HCT116 (cell line): ENCODE data around the gene COL18A1.

Source experiments
- CTCF ChIP-seq, 3 experiments: fragments of 200-600 bp in 1 of 3; sonication (generic) in 1 of 3; IDR thresholded peaks in 2 of 3; conservative IDR thresholded peaks in 1 of 3; 2 replicates each; pipeline ENCODE4 v1.5.1; 2012 to 2017; ENCODE audit warnings: low read depth in 2 of 3, low read length in 2 of 3, antibody characterized with exemption in 1 of 3, borderline replicate concordance in 1 of 3, control low read depth in 1 of 3, mild to moderate bottlenecking in 1 of 3, mixed read lengths in 1 of 3, mixed run types in 1 of 3, moderate library complexity in 1 of 3; ENCODE audit not compliant: insufficient read depth in 1 of 3
- POLR2A ChIP-seq: IDR thresholded peaks from 2 replicates; pipeline ENCODE4 v1.7.0; 2011; ENCODE audit warnings: borderline replicate concordance; ENCODE audit not compliant: insufficient read depth, insufficient read length; ENCODE audit errors: extremely low read depth

DNA sequence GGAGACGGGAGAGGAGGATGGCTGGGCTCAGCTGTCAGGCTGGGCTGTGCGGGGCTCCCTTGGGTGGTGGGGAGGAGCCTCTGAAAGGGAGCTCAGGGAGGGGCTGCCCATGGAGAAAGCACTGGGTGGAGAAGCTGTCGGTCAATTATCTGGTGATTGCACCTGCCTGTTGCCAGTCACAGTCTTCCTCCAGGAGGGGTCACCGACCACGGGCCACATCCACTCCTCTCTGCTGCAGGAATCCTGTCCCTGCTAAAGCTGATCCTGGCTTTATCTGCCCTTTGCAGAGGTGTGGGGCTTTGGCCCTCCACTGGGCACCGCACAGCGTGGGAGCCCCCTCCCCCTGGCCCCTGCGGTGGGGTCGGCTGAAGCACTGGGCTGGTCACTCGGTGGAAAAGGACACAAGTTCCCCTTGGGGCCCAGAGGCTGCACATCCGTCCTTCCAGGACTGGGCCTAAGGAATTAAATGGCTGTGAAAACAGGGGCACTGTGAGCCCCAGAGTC, 21.8 kb upstream of the COL18A1 start:
- no peak for TF ChIP-seq POLR2A
- TF ChIP-seq CTCF (IDR thresholded peaks at IDR 0.05 in 2 of 3, conservative IDR thresholded peaks at IDR 0.05 in 1 of 3; ENCODE audit: borderline replicate concordance in 1 of 3, insufficient read depth in 1 of 3, low read depth in 2 of 3, low read length in 2 of 3) = no peak
